ENCODE measurements around the gene LRRC46. TPM values are rescaled to one million over a fixed set of nuclear protein-coding genes. Genes with fewer than 3 reads are reported as not detected.

Gene LRRC46
- total and polyA plus RNA-seq, 8 donors = 0.44 to 16.5 (median 7.8) TPM

- no peak for ATAC-seq
- H3K4me1 ChIP-seq = peaks cover 13 to 38% of the 10 kb centered on the region in 2 donors
- H3K9me3 ChIP-seq = no peaks in the 10 kb centered on the region
- no peak for TF ChIP-seq CTCF (IDR thresholded peaks at IDR 0.05)
- intact Hi-C loops (cut with DNase I) = no loop called here
- H3K36me3 ChIP-seq = peaks cover 0 to 37% of the 10 kb centered on the region in 2 donors
- no peak for DNase-seq
- peak overlapping the region; percentile 61 to 89 for H3K4me3 ChIP-seq
- H3K27ac ChIP-seq = peak overlapping the region; percentile 28 to 81
- no peaks in the 10 kb centered on the region for H3K27me3 ChIP-seq
These were observed 971 bp upstream of the LRRC46 start for GRCh38 chr17:47830396-47831002.

- Histone ChIP-seq H3K27me3 (no peaks in the 10 kb centered on the region), H3K27ac (peak overlapping the region in 1 of 2 donors; percentile 81), H3K4me3 (peak overlapping the region; percentile 61 to 89), H3K9me3 (no peaks in the 10 kb centered on the region), H3K4me1 (peaks cover 13 to 41% of the 10 kb centered on the region in 2 donors), H3K36me3 (peaks cover 0 to 37% of the 10 kb centered on the region in 2 donors)
- ATAC-seq (peak; percentile 21), DNase-seq (no peak)
- no peak for TF ChIP-seq CTCF (IDR thresholded peaks at IDR 0.05)
- intact Hi-C loops (cut with DNase I) = no loop called here
These were observed 461 bp downstream of the LRRC46 start for GRCh38 chr17:47831934-47832327.

GRCh38 chr17:47834756-47835155 lies 3.3 kb downstream of the LRRC46 start:
- Histone ChIP-seq H3K27ac (peak overlapping the region; percentile 26 to 60), H3K27me3 (no peaks in the 10 kb centered on the region), H3K36me3 (peaks cover 0 to 32% of the 10 kb centered on the region in 2 donors), H3K4me1 (peaks cover 13 to 45% of the 10 kb centered on the region in 2 donors), H3K4me3 (no peak overlapping the region), H3K9me3 (no peaks in the 10 kb centered on the region)
- intact Hi-C loops (cut with DNase I) = no loop called here
- DNase-seq (no peak), ATAC-seq (no peak)
- no peak for TF ChIP-seq CTCF (IDR thresholded peaks at IDR 0.05)

- no peaks in the 10 kb centered on the region for H3K27me3 ChIP-seq
- H3K27ac ChIP-seq = no peak overlapping the region
- ATAC-seq (no peak), DNase-seq (no peak)
- peaks cover 12 to 48% of the 10 kb centered on the region in 2 donors for H3K4me1 ChIP-seq
- peaks cover 0 to 32% of the 10 kb centered on the region in 2 donors for H3K36me3 ChIP-seq
- no peak for TF ChIP-seq CTCF (IDR thresholded peaks at IDR 0.05)
- no peaks in the 10 kb centered on the region for H3K9me3 ChIP-seq
- intact Hi-C loops (cut with DNase I) = no loop called here
- H3K4me3 ChIP-seq = no peak overlapping the region
These were observed 5.1 kb downstream of the LRRC46 start for GRCh38 chr17:47836601-47837000.

GRCh38 chr17:47837401-47838039 lies 6.0 kb downstream of the LRRC46 start:
- no peak for TF ChIP-seq CTCF (IDR thresholded peaks at IDR 0.05)
- no peaks in the 10 kb centered on the region for H3K27me3 ChIP-seq
- ATAC-seq (no peak), DNase-seq (no peak)
- no peak overlapping the region for H3K4me3 ChIP-seq
- no peaks in the 10 kb centered on the region for H3K9me3 ChIP-seq
- no peak overlapping the region for H3K27ac ChIP-seq
- intact Hi-C loops (cut with DNase I) = no loop called here
- H3K36me3 ChIP-seq = peaks cover 0 to 32% of the 10 kb centered on the region in 2 donors
- H3K4me1 ChIP-seq = peaks cover 8 to 43% of the 10 kb centered on the region in 2 donors

Data from left lung (tissue), 10 donors.